Panc1 (cell line): ENCODE results near the gene CFAP97D1. TPM values are rescaled to one million over a fixed set of nuclear protein-coding genes. Genes with fewer than 3 reads are reported as not detected.

Source experiments
- ATAC-seq: fragments of 200-7000 bp; cut with Tn5 transposase; 2 replicates; pipeline ENCODE4 v1.9.1; 2020; ENCODE audit warnings: mild to moderate bottlenecking, moderate library complexity
- BruUV-seq: library from RNA; stranded (reverse); fragments of 400-500 nt; replicated peaks from 2 replicates; lab custom pipeline; 2021; lab: Mats Ljungman, UMichigan
- CTCF ChIA-PET: fragments of 300-600 bp; sonication (Branson Sonifier 250); formaldehyde crosslinking; loops from one replicate; lab custom pipeline; 2022; ENCODE audit warnings: antibody characterized with exemption; lab: Charles Lee
- POLR2A ChIA-PET: fragments of 300-600 bp; sonication (Branson Sonifier 250); formaldehyde crosslinking; loops from one replicate; lab custom pipeline; 2022; ENCODE audit warnings: antibody characterized with exemption; lab: Charles Lee
- DNase-seq: peaks from one replicate; pipeline ENCODE4 v3.0.0-alpha.2; 2010; ENCODE audit warnings: low read depth, low spot score
- H3K27ac ChIP-seq: 2 replicates; pipeline ENCODE4 v1.5.1; 2011; ENCODE audit warnings: mild to moderate bottlenecking, low read length, inconsistent platforms
- H3K27me3 ChIP-seq: fragments of 200-500 bp; sonication (Bioruptor generic); 2 replicates; pipeline ENCODE4 v1.6.0; 2014; ENCODE audit warnings: low read length, inconsistent platforms; ENCODE audit not compliant: control insufficient read depth, insufficient read depth
- H3K36me3 ChIP-seq: fragments of 200-500 bp; sonication (Bioruptor generic); 2 replicates; pipeline ENCODE4 v1.5.1; 2014; ENCODE audit warnings: inconsistent platforms, mild to moderate bottlenecking, low read length, moderate library complexity; ENCODE audit not compliant: control insufficient read depth, insufficient read depth
- H3K4me1 ChIP-seq: 2 replicates; pipeline ENCODE4 v1.5.1; 2011; ENCODE audit warnings: inconsistent platforms, mild to moderate bottlenecking, low read length, moderate library complexity; ENCODE audit not compliant: control insufficient read depth, insufficient read depth
- H3K4me3 ChIP-seq, 2 experiments: 2 replicates each; pipeline ENCODE4 v1.5.1; 2011 to 2012; ENCODE audit warnings: low read depth in 2 of 2, low read length in 2 of 2, mild to moderate bottlenecking in 2 of 2, inconsistent platforms in 1 of 2, moderate library complexity in 1 of 2
- H3K9me3 ChIP-seq: fragments of 200-500 bp; sonication (Bioruptor generic); 2 replicates; pipeline ENCODE4 v1.5.1; 2014; ENCODE audit warnings: low read depth, mild to moderate bottlenecking, inconsistent platforms, low read length, moderate library complexity; ENCODE audit not compliant: control insufficient read depth, insufficient read depth
- CTCF ChIP-seq: fragments of 450-650 bp; IDR thresholded peaks from 2 replicates; pipeline ENCODE4 v1.5.1; 2017; ENCODE audit warnings: mild to moderate bottlenecking
- POLR2AphosphoS5 ChIP-seq: IDR thresholded peaks from 2 replicates; pipeline ENCODE4 v1.6.1; 2012; ENCODE audit warnings: mild to moderate bottlenecking, low read depth, low read length, moderate library complexity
- REST ChIP-seq, 2 experiments: IDR thresholded peaks; 2 replicates each; pipeline ENCODE4 v1.6.1; 2011 to 2012; ENCODE audit warnings: low read depth in 2 of 2, control low read depth in 1 of 2, low read length in 1 of 2, mild to moderate bottlenecking in 1 of 2, moderate library complexity in 1 of 2; ENCODE audit not compliant: insufficient read depth in 1 of 2
- SIN3A ChIP-seq: IDR thresholded peaks from 2 replicates; pipeline ENCODE4 v1.6.1; 2012; ENCODE audit warnings: low read depth, mild to moderate bottlenecking, low read length, moderate library complexity, borderline replicate concordance; ENCODE audit not compliant: insufficient read depth
- TCF7L2 ChIP-seq: IDR thresholded peaks from 2 replicates; pipeline ENCODE4 v1.6.1; 2011; ENCODE audit warnings: mild to moderate bottlenecking, low read depth, low read length, inconsistent platforms
- in situ Hi-C: cut with HindIII; loops from 2 replicates; pipeline ENCODE4 v1.10.0; 2016; ENCODE audit warnings: low sequenced_read_pairs, low pct_unique_long_range_greater_than_20kb
- intact Hi-C: fragments of 100-400 bp; cut with micrococcal nuclease; formaldehyde crosslinking; loops from one replicate; pipeline ENCODE4 v1.10.0; 2022; ENCODE audit not compliant: unreplicated experiment
- total RNA-seq: library from RNA; stranded (reverse); gene quantifications from one replicate; pipeline ENCODE4 v1.2.1, GENCODE V29; 2021; ENCODE audit not compliant: unreplicated experiment

CFAP97D1 gene
- total RNA-seq, 1 experiment from 2014 or later = not detected

DNA sequence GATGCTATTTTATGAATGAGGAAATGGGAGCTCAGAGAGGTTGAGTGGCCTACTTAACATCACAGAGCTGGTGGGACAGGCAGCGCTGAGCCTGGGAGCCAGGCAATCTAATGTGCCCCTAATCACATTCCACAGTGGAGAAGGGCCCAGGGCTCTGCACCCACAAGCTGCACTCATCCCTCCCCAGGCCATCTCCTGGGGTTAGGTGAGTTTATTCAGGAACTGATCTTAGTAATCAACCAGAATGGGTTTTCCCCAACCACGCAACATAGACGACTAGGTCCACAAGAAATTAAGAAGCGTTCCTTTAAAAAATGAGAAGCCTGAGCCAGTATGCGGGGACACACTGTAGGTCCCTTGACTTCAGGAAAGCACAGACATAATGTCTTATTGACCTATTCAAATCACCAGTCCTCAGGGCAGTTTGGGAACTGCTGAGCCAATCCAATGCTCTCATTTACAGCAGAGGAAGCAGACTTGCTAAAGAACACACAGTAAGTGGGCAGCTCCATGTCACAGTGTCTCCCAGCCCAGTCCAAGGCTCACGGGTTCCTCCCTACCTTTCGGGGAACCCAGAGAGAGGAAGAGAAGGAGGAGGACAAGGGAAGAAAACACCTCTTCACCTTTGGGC lies 50.4 kb downstream of the CFAP97D1 start:
- no peak overlapping the region for H3K27ac ChIP-seq
- ATAC-seq (no peak), DNase-seq (no peak)
- no peaks in the 10 kb centered on the region for H3K36me3 ChIP-seq
- BruUV-seq = TSS peak; percentile 60
- H3K4me3 ChIP-seq = no peak overlapping the region
- intact Hi-C loops (no loop called here), in situ Hi-C loops (no loop called here)
- TF ChIP-seq CTCF = no peak
- no peaks in the 10 kb centered on the region for H3K9me3 ChIP-seq
- ChIA-PET CTCF (no interaction called here), POLR2A (no interaction called here)
- no peaks in the 10 kb centered on the region; the same call in 1 of the 2 replicates for H3K4me1 ChIP-seq
- no peaks in the 10 kb centered on the region for H3K27me3 ChIP-seq

DNA sequence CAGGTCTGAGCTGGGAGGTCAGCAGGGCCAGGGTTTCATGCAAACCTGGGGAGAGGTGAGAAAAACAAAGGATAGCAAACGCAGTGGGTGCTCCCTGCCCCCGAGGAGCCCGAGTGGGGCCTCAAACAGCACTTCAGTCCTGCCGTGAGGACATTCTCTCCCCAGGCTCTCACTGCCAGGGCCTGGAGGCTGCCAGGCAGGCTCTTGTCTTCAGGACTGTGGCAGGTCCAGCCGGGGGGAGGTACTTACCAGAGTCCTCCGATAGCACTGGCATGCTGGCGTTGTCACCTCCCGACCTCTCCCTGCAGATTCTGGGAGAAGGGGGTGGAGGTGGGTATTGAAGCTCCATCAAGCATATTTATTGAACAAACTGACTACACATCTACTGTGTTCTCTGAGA lies 51.4 kb downstream of the CFAP97D1 start:
- Histone ChIP-seq H3K9me3 (no peaks in the 10 kb centered on the region), H3K27me3 (no peaks in the 10 kb centered on the region), H3K4me3 (no peak overlapping the region), H3K4me1 (no peaks in the 10 kb centered on the region; the same call in 1 of the 2 replicates), H3K36me3 (no peaks in the 10 kb centered on the region), H3K27ac (no peak overlapping the region)
- TF ChIP-seq SIN3A (no peak), POLR2AphosphoS5 (no peak)
- ChIA-PET CTCF (no interaction called here), POLR2A (no interaction called here)
- ATAC-seq (no peak), DNase-seq (no peak)
- BruUV-seq = no TSS peak
- intact Hi-C loops = no loop called here
- in situ Hi-C loops = no loop called here

DNA sequence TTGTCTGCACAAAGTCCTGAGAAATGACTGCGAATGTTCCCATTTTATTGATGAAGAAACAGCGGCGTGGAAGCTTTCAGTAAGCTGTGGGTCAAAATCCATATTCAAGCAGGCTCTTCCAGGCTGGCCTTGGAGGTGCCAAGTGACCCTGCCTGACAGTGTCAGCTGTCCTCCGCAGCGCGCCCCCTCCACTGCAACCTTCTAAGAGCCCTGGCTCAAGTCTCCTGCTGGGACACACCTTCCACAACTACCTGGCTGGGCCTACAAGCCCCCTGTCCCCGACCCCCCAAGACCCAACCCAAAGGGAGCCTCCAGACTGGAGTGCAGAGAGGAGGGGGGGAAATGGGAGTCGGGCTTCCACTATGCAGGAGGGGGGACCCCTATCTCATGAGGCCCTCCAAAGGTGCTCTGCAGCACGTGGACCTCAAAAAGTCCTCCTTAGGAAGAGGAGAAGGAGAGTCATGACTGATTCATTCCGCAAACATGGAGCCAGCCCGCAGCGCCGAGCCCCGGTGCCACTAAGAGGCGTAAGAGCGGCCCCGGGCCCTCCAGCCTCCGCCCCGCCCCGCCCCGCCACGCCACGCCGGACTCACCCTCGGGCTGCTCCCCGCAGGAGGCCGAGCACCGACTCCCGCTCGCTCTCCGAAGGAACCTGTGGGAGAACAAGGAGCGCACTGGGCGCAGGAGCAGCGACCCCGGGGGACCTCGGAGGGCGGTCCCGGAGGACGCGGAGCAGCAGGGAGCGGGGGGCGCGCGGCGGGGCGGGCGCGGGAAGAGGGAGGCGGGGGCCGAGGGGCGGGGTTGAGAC lies 52.1 kb downstream of the CFAP97D1 start:
- Histone ChIP-seq H3K4me1 (no peaks in the 10 kb centered on the region; the same call in 1 of the 2 replicates), H3K36me3 (no peaks in the 10 kb centered on the region), H3K4me3 (peak overlapping the region; percentile 49 to 52), H3K27me3 (no peaks in the 10 kb centered on the region), H3K27ac (no peak overlapping the region), H3K9me3 (no peaks in the 10 kb centered on the region)
- ATAC-seq = peak; percentile 86
- CTCF ChIA-PET = no interaction called here
- intact Hi-C loops = no loop called here
- POLR2A ChIA-PET = no interaction called here
- TF ChIP-seq SIN3A (no peak), POLR2AphosphoS5 (no peak), CTCF (no peak), REST (IDR thresholded peaks at IDR 0.05; ENCODE audit: insufficient read depth in 1 of 2, low read depth in 2 of 2, low read length in 1 of 2) (no peak), TCF7L2 (no peak)
- DNase-seq = no peak
- in situ Hi-C loops = no loop called here
- BruUV-seq = no TSS peak
